WTC11 (cell line): ENCODE measurements around the gene PIGU.

Experiments
- TP53 ChIP-seq: sonication (generic); formaldehyde crosslinking; IDR thresholded peaks from 2 replicates; pipeline ENCODE4 v1.8.1; 2023; ENCODE audit warnings: mild to moderate bottlenecking, missing genetic modification reagents
- ZNF138 ChIP-seq: sonication (generic); formaldehyde crosslinking; conservative IDR thresholded peaks from 2 replicates; pipeline ENCODE4 v1.8.1; 2022; ENCODE audit warnings: mild to moderate bottlenecking, moderate library complexity, missing genetic modification reagents
- TF ChIP-seq, protein P1 (sequence below): sonication (generic); formaldehyde crosslinking; IDR thresholded peaks from 2 replicates; pipeline ENCODE4 v1.8.1; 2022; ENCODE audit warnings: mild to moderate bottlenecking, missing genetic modification reagents, moderate library complexity, borderline replicate concordance
- TF ChIP-seq, protein P2 (sequence below): fragments of 200-600 bp; IDR thresholded peaks from 2 replicates; pipeline ENCODE4 v1.8.0; 2022; ENCODE audit warnings: antibody characterized with exemption

DNA sequence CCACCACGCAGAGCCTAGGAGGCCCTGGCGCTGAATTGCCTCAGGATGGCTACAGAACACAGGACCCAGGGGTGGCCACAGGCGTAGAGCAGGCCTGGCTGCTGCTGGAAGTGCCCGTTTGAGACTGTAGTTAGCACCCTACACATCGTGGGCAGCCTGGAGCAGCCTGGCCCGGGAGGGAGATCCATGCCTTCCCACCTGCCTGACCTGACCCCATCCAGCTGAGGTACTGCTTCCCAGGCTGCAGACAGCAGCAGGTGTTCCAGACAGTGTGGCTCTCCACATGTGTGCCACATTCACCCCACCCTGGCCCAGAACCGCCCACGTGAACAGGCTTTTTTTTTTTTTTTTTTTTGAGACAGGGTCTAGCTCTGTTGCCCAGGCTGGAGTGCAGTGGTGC is 139.2 kb downstream of the PIGU start:
- TF ChIP-seq, protein P1, sequence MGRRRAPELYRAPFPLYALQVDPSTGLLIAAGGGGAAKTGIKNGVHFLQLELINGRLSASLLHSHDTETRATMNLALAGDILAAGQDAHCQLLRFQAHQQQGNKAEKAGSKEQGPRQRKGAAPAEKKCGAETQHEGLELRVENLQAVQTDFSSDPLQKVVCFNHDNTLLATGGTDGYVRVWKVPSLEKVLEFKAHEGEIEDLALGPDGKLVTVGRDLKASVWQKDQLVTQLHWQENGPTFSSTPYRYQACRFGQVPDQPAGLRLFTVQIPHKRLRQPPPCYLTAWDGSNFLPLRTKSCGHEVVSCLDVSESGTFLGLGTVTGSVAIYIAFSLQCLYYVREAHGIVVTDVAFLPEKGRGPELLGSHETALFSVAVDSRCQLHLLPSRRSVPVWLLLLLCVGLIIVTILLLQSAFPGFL = no peak
- TF ChIP-seq, protein P2, sequence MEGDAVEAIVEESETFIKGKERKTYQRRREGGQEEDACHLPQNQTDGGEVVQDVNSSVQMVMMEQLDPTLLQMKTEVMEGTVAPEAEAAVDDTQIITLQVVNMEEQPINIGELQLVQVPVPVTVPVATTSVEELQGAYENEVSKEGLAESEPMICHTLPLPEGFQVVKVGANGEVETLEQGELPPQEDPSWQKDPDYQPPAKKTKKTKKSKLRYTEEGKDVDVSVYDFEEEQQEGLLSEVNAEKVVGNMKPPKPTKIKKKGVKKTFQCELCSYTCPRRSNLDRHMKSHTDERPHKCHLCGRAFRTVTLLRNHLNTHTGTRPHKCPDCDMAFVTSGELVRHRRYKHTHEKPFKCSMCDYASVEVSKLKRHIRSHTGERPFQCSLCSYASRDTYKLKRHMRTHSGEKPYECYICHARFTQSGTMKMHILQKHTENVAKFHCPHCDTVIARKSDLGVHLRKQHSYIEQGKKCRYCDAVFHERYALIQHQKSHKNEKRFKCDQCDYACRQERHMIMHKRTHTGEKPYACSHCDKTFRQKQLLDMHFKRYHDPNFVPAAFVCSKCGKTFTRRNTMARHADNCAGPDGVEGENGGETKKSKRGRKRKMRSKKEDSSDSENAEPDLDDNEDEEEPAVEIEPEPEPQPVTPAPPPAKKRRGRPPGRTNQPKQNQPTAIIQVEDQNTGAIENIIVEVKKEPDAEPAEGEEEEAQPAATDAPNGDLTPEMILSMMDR = no peak
- TF ChIP-seq ZNF138 (CRISPR knock-in tag) = no peak
- TF ChIP-seq TP53 (CRISPR knock-in tag) = no peak
